ENCODE data around the gene USP49. TPM values are rescaled to one million over a fixed set of nuclear protein-coding genes. Genes with fewer than 3 reads are reported as not detected.
A peak's percentile ranks its signal among the peaks of the same experiment; 100 is the strongest.

Gene USP49
- total and polyA plus RNA-seq, 2 of the 13 experiments (the other 11 are each of a cell fraction or from before 2014, with no cell fraction given) = 2.9 to 4.3 TPM

- TF ChIP-seq GMEB2 (CRISPR knock-in tag; IDR thresholded peaks at IDR 0.05; ENCODE audit: low read depth) (0 out of 2 replicates have a peak, but pooled peaks have one; percentile 44), ZNF670 (CRISPR knock-in tag; IDR thresholded peaks at IDR 0.05; ENCODE audit: borderline replicate concordance) (no peak; the same call in none of the 2 replicates), MYPOP (CRISPR knock-in tag; IDR thresholded peaks at IDR 0.05) (0 out of 2 replicates have a peak, but pooled peaks have one; percentile 10), FOXO1 (CRISPR knock-in tag; IDR thresholded peaks at IDR 0.05) (peak; percentile 45), ZNF207 (IDR thresholded peaks at IDR 0.05; ENCODE audit: borderline replicate concordance) (no peak), TBP (CRISPR knock-in tag; IDR thresholded peaks at IDR 0.05) (no peak), ZFP36L2 (CRISPR knock-in tag; IDR thresholded peaks at IDR 0.05) (no peak), ZNF121 (CRISPR knock-in tag; IDR thresholded peaks at IDR 0.05) (no peak; the same call in 1 of the 2 replicates), ZNF775 (CRISPR knock-in tag; IDR thresholded peaks at IDR 0.05; ENCODE audit: borderline replicate concordance) (no peak), BCLAF1 (IDR thresholded peaks at IDR 0.05) (no peak), ZNF142 (CRISPR knock-in tag; IDR thresholded peaks at IDR 0.05) (no peak), MBNL3 (CRISPR knock-in tag; conservative IDR thresholded peaks at IDR 0.05) (no peak), ZBTB3 (CRISPR knock-in tag; IDR thresholded peaks at IDR 0.05; ENCODE audit: borderline replicate concordance, low read depth) (0 out of 2 replicates have a peak, but pooled peaks have one; percentile 69), ERF (CRISPR knock-in tag; IDR thresholded peaks at IDR 0.05) (peak; percentile 80), KDM2A (CRISPR knock-in tag; IDR thresholded peaks at IDR 0.05; ENCODE audit: borderline replicate concordance, low read depth) (peak; percentile 77), ZNF33B (CRISPR knock-in tag; IDR thresholded peaks at IDR 0.05) (no peak), TCF7L2 (IDR thresholded peaks at IDR 0.05; ENCODE audit: low read depth, low read length) (no peak), ZIK1 (CRISPR knock-in tag; IDR thresholded peaks at IDR 0.05; ENCODE audit: borderline replicate concordance, low read depth) (no peak)
Observed at GRCh38 chr6:41786451-41787218, 108.5 kb downstream of the USP49 start (continued).
